HG03039 (cell line): ENCODE results near the gene SNRPA.
"Not testable (repeated sequence)": the region's sequence is repeated elsewhere in the genome, so short reads cannot be mapped to it uniquely, and the experiment has no call there.

ENCODE experiments used
- ATAC-seq: cut with Tn5 transposase; IDR thresholded peaks from one replicate; pipeline ENCODE4 v1.9.1; 2021; ENCODE audit warnings: mild to moderate bottlenecking, moderate library complexity; ENCODE audit not compliant: unreplicated experiment

Gene SNRPA

DNA sequence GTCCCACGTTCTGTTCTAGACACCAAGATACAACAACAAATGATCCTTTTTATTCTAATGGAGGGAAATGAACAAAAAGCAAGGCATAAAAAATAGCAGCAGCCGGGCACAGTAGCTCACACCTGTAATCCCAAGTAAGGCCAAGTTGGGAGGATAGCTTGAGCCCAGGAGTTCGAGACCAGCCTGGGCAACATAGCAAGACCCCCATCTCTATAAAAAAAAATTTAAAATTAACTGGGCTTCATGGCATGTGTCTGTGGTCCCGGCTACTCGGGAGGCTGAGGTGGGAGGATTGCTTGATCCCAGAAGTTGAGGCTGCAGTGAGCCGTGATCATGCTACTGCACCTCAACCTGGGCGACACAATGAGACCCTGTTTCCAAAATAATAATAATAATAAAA, 25.4 kb downstream of the SNRPA start:
- no peak for ATAC-seq

DNA sequence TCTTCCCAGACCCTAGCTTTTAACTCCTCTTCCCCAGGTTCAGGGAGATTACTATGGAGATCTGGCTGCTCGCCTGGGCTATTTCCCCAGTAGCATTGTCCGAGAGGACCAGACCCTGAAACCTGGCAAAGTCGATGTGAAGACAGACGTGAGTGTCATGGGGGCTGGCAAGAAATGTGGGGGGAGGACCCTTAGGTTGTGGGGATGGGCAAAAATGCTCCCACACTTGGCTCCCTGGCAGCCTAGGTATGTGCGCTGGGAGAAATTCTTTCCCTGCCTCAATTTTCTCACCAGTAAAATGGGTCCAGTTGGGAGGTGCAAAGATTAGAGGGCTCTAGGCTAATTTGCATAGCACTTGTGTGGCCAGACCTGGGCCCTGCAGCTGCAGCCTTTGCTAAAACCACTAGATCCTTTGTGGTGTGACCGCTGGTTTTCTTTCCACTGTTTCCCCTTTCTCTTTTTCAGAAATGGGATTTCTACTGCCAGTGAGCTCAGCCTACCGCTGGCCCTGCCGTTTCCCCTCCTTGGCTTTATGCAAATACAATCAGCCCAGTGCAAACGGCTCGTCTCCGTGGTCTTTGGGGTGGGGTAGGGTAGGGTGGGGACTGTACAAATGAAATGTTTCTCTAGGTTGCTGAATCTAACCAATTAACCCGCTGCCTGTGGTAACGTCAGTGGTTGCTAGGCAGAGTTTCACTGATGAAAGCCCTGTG, 26.1 kb downstream of the SNRPA start:
- ATAC-seq: peak; percentile 58

DNA sequence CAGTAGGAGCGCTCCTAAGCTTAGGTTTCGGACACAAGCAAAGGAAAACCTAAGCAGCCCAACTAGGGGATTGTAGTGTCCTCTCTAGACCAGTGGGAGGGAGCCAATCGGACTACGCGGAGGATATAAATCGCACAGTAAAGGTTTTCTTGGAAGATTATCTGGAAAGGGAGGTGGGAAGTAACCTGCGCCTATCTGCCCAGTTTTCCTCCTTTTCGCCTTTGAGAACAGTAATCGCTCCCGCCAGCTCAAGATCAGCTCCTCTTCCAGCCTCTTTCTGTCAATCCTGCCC, 26.6 kb downstream of the SNRPA start:
- ATAC-seq: no peak

DNA sequence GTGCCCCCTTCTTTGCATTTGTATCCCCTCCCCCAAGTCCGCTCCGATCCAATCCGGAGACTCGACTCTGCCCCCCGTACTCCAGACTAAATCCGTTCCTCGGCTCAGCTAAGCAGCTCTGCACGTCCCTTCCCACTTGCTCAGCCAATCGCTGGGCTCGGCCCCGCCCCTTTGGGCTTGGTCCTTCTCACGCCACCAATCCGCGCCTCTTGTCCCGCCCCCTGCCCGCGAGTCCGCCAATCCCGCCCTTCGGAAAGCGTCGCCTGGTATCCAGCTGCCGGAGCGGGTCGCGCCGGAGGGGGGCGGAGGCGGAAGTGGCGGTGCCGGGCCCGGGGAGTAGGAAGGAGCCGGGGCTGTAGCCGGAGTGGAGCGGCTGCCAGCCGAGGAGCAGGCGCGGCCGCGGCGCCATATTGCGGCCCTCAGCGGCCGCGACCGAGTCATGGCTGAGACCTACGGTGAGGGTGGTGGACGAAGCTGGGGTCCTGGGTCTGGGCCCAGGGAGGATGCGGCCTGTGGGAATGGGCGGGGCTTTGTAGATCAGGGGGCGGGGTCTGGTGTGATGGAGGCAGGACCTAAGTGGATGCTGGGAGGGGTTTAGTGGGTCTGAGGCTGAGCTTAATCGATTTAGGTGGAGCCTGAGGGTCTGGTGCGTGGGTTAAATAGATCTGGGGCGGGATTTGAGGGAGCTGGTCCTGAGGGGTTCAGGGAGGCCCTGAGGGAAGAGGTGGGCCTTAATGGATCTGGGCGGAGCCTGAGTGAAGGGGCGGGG, 27.1 kb downstream of the SNRPA start, which contains the start of gene RAB4B:
Gene RAB4B, plus strand, starts transcription at position 311 of the 769 bp plus-strand sequence. Its CDS starts 129 bp downstream, at position 440.
- peak; percentile 55 for ATAC-seq

- no peak for ATAC-seq
These were observed 27.8 kb downstream of the SNRPA start for GRCh38 chr19:40778706-40779284.

- ATAC-seq: no peak
These were observed 29.6 kb downstream of the SNRPA start for GRCh38 chr19:40780582-40780981.

DNA sequence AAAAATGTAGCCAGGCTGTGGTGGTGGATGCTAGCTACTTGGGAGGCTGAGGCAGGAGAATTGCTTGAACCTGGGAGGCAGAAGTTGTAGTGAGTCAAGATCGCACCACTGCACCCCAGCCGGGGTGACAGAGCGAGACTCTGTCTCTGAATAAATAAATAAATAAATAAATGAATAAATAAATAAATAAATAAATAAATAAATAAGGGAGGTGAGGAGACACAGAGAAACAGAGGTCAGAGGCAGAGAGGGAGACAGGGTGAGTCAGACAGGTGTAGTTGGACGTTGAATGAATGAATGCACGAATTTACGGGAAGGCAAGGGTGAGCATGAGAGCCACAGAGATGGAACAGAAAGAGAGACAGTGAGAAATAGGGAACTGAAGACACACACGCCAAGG, 30.1 kb downstream of the SNRPA start:
- no peak for ATAC-seq

- no peak for ATAC-seq
These were observed 32.7 kb downstream of the SNRPA start for GRCh38 chr19:40783711-40784110.

- not testable (repeated sequence) for ATAC-seq
These were observed 33.1 kb downstream of the SNRPA start for GRCh38 chr19:40784146-40784545.

DNA sequence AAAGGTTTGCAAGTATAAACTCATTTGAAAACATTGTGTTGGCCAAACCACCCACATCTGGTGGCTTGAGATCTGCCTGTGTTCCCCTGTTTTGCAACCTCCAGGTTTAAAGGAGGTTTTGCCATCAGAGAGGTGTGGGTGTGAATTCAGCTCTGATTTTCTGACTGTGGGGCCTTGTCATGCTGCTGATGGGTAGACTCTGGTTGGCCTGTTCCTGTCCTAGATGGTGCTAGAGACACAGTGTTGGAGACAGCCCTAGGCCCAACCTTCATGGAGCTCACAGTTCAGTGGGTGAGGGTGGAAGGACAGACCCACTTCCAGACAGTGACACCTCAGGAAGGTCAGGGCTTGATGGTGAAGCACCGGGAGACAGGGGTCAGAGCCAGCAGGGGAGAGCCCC, 34.5 kb downstream of the SNRPA start:
- ATAC-seq: no peak

GRCh38 chr19:40786060-40787037, 35.3 kb downstream of the SNRPA start:
- ATAC-seq: no peak

DNA sequence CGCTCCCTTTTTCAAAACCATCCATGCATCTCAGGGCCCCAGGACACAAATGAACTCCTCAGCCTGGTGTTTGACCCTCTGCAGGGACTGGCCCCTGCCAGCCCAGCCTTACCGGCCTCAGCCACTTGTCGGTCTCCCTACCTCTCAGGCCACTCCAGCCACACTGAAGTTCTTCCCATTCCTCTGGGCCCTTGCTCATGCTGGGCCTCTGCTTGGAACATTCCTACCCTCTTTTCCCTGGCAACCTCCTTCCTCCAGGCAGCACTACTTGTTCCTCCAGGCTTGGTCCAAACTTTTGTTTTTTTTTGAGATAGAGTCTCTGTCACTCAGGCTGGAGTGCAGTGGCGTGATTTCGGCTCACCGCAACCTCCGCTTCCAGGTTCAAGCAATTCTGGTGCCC, 40.3 kb downstream of the SNRPA start:
- no peak for ATAC-seq

DNA sequence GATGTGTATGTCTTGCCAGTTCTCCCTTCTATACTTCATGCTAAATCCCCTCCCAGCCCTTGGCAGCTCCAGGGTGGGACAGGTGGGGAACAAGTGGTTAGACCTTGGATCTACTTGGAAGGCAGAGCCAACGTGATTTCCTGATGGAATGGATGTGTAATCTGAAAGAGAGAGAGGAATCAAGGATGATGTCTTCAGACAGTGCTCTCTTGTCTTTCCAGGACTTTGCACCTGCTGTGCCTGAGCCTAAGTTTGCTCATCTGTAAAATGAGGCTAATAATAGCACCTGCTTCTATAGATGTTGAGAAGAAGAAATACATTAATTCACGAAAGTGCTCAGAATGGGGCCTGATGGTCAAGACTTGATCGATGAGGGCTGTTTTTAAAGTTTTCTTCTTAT, 41.0 kb downstream of the SNRPA start:
- ATAC-seq: no peak

DNA sequence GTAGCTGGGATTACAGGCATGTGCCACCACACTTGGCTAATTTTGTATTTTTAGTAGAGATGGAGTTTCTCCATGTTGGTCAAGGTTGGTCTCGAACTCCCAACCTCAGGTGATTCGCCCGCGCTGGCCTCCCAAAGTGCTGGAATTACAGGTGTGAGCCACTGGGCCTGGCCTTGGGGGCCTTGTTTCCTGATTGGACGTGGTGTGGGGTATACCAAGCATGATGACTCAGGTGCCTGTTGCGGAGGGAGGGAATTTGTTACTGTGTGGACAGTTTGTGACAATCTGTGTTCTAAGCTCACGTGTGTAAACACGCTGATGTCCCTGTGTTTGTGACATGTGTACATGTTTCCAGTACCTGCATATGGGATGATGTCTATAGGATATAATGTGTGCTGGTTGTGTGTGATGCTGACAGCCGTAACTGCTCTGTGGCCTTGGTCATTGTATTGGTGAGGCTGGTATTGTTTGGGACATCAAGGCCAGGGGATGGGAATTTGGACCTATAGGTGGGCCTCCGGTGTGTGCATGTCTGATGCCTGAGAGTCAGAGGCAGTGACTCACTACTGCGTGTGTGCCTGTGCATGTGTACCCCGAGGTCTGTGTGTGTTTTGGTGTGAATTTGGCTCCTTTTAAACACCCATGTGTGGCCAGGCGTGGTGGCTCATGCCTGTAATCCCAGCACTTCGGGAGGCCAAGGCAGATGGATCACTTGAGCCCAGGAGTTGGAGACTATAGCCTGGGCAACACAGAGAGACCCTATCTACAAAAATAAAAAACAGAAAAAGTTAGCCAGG, 46.4 kb downstream of the SNRPA start:
- no peak for ATAC-seq

DNA sequence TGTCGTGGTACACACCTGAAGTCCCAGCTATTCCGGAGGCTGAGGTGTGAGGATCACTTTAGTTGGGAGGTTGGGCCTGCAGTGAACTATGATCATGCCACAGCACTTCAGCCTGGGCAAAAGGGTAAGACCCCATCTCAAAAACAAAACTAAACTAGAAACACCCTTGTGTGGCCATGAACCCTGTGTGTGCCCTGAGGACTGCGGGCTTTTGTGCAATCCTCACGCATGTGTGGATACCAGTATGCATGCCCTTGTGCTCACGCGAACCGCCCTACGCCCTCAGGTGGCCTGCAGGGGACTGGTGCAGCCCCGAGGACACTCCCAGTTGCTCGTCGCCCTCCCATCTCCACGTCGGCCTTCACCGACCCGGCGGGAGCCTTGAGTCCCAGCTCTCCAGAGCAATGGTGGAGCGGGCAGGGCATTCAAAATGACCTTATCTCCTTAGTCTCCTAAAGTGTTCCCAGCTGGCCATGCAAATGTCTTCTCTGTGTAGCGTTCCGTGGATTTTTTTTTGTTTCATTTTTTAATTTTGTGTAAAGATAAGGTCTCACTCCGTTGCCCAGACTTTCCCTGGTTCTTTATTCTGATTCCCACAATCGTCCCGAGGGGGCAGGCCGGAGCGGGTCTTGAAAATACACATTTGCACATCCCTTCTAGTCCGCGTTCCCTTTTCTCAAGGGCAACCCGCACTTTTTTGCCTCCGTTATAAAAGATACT, 47.1 kb downstream of the SNRPA start:
- no peak for ATAC-seq

- peak; percentile 70 for ATAC-seq
These were observed 47.9 kb downstream of the SNRPA start, which contains the start of gene EGLN2 for GRCh38 chr19:40798683-40799557. TSS of gene EGLN2 (plus strand) at chr19:40799191. CDS start at chr19:40800573, 1,382 bp downstream.

GRCh38 chr19:40799558-40800338, 48.7 kb downstream of the SNRPA start:
- ATAC-seq: no peak
